ENCODE measurements around the gene HHIPL2. TPM values are rescaled to one million over a fixed set of nuclear protein-coding genes. Genes with fewer than 3 reads are reported as not detected.
"Not testable (repeated sequence)": the region's sequence is repeated elsewhere in the genome, so short reads cannot be mapped to it uniquely, and the experiment has no call there.

HHIPL2 gene
- total RNA-seq, 2 donors from 2014 or later, result 2.3 TPM; not detected in 1

DNA sequence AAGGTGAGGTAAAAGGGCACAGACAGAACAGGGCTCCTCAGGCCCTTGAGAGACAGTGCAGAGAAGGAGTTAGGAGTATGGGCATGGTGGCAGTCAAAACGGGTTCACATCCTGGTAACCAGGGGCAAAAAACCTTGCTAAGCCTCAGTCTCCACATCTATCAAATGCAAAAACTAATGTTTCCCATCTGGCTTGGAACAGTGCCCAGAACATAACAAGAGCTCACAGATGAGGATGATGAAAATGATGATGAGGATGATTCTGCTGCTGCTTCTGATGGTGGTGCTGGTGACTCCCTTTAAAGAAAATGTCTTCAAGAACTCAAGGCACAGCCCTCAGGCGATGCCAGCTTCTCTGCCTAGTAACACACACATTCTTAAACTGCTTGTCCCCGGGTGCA, 24.1 kb downstream of the HHIPL2 start:
- no peak for DNase-seq (ENCODE audit: low spot score)
- TF ChIP-seq POLR2AphosphoS5 (IDR thresholded peaks at IDR 0.05) (no peak), POLR2A (IDR thresholded peaks at IDR 0.05) (no peak)
- TF ChIP-seq, protein P1, sequence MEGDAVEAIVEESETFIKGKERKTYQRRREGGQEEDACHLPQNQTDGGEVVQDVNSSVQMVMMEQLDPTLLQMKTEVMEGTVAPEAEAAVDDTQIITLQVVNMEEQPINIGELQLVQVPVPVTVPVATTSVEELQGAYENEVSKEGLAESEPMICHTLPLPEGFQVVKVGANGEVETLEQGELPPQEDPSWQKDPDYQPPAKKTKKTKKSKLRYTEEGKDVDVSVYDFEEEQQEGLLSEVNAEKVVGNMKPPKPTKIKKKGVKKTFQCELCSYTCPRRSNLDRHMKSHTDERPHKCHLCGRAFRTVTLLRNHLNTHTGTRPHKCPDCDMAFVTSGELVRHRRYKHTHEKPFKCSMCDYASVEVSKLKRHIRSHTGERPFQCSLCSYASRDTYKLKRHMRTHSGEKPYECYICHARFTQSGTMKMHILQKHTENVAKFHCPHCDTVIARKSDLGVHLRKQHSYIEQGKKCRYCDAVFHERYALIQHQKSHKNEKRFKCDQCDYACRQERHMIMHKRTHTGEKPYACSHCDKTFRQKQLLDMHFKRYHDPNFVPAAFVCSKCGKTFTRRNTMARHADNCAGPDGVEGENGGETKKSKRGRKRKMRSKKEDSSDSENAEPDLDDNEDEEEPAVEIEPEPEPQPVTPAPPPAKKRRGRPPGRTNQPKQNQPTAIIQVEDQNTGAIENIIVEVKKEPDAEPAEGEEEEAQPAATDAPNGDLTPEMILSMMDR (IDR thresholded peaks at IDR 0.05), result no peak
- no peak overlapping the region for H3K27ac ChIP-seq
- intact Hi-C loops (cut with DNase I), result no loop called here
- no peak overlapping the region for H3K4me3 ChIP-seq
- H3K9me3 ChIP-seq, result no peaks in the 10 kb centered on the region
- H3K27me3 ChIP-seq (replicated peaks; ENCODE audit: insufficient read depth), result no peaks in the 10 kb centered on the region
- no peaks in the 10 kb centered on the region for H3K4me1 ChIP-seq (replicated peaks)
- 82% methylated on average over 3 of the region's 3 CpGs for WGBS
- H3K36me3 ChIP-seq, result no peaks in the 10 kb centered on the region

DNA sequence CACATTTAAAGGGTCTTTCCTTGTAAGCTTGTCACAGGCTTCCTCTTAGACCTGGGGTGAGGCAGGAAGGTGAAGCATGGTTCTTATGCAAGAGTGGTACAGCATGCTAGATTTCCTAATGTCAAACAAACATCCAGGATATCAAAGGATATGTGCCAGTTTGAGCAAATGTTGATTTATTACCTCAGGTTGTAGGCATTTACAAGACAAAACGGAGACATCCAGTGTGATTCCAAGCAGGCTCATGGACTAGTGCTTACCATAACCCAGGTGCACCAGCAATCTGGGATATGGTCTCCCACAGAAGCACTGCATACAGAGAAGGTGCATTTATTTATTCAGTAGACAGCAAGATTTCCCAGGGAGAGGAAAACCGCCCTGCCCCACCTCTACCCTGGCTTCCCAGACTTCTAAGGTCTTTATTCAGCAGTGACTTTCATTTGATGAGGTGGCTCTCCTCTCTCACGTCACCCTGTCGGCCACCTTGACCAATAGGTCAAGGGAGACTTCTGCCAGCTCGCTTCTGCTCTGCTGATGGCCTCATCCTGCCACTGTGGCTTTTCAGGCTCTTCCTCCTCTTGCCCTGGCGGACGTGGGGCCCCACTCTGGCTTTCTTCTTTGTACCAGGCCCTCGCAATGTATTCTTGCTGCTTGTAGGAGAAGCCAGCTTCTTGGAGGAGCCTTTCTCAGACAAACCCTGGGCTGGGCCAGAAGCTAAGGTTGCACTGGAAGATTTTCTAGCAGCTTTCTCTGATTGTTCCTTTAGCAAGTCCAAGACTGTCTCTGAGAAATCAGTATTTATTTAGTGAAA, 25.6 kb downstream of the HHIPL2 start:
- WGBS, result 81% methylated on average over 8 of the region's 8 CpGs
- no peak overlapping the region for H3K27ac ChIP-seq
- TF ChIP-seq POLR2AphosphoS5 (IDR thresholded peaks at IDR 0.05) (no peak), POLR2A (IDR thresholded peaks at IDR 0.05) (no peak)
- TF ChIP-seq, protein P1 (IDR thresholded peaks at IDR 0.05), result no peak
- intact Hi-C loops (cut with DNase I), result no loop called here
- no peaks in the 10 kb centered on the region for H3K4me1 ChIP-seq (replicated peaks)
- no peak overlapping the region for H3K4me3 ChIP-seq
- H3K9me3 ChIP-seq, result no peaks in the 10 kb centered on the region
- no peak for DNase-seq (ENCODE audit: low spot score)
- no peaks in the 10 kb centered on the region for H3K36me3 ChIP-seq
- H3K27me3 ChIP-seq (replicated peaks; ENCODE audit: insufficient read depth), result no peaks in the 10 kb centered on the region

DNA sequence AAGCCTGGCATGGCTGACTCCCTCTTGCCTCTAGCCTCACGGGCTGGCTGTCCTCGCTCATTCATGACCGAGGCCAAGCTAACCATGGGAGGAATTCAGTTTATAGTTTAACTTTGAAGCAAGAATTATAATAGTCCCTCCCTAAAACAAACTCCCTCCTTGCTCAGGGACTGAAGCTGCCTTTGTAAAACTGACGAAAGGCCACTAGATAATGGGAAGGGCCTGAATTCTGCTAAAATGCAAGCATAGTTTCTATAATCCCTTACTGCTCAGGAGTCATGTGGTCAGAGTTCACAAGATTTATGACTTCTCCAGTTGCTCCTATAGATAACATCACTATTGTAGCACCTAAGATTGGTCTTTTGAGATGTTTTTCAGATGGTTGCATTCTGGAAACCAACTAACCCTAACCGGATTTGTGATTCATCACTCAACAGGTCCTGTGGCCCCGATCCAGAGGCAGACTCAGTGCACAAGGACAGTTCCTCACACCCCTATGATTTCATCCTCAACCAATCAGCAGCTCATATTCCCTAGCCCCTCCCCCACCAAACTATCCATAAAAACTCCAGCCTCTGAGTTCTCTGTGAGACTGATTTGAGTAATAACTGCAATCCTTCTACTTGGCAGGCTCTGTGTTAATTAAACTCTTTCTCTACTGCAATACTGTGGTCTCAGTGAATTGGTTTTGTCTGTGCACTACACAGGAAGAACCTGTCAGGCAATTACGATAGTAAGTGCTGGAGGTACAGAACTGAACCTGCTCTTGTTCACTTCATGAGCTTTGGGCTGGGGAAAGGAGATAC, 26.4 kb downstream of the HHIPL2 start:
- no peak overlapping the region for H3K4me3 ChIP-seq
- H3K27ac ChIP-seq, result no peak overlapping the region
- H3K4me1 ChIP-seq (replicated peaks), result no peaks in the 10 kb centered on the region
- no peaks in the 10 kb centered on the region for H3K36me3 ChIP-seq
- 48% methylated on average over 7 of the region's 7 CpGs for WGBS
- no peak for DNase-seq (ENCODE audit: low spot score)
- no peaks in the 10 kb centered on the region for H3K9me3 ChIP-seq
- no peaks in the 10 kb centered on the region for H3K27me3 ChIP-seq (replicated peaks; ENCODE audit: insufficient read depth)
- intact Hi-C loops (cut with DNase I), result no loop called here
- TF ChIP-seq POLR2A (IDR thresholded peaks at IDR 0.05) (no peak), POLR2AphosphoS5 (IDR thresholded peaks at IDR 0.05) (no peak)
- TF ChIP-seq, protein P1 (IDR thresholded peaks at IDR 0.05), result no peak

DNA sequence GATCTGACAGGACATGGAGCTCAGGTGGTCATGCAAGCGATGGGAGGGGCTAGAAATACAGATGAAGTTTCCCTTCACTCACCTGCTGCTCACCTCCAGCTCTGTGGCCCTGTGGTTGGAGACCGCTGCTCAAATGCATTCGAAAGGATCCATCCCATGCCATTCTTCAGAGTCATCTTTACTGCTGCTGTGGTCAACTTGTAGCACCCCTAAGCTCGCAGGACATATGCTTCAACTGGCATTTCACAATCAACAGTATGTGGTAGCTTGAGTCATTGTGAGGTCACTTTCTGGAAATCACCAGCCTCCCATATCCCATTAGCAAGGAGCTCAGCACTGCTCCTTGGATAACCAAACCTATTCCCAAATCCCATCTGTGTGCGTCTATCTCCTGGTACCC, 58.4 kb downstream of the HHIPL2 start:
- H3K36me3 ChIP-seq; H3K4me3 ChIP-seq; H3K4me1 ChIP-seq (replicated peaks); H3K27ac ChIP-seq; intact Hi-C loops (cut with DNase I); H3K27me3 ChIP-seq (replicated peaks; ENCODE audit: insufficient read depth); H3K9me3 ChIP-seq; DNase-seq (ENCODE audit: low spot score): not testable (repeated sequence)
- 93% methylated on average over 5 of the region's 5 CpGs for WGBS

DNA sequence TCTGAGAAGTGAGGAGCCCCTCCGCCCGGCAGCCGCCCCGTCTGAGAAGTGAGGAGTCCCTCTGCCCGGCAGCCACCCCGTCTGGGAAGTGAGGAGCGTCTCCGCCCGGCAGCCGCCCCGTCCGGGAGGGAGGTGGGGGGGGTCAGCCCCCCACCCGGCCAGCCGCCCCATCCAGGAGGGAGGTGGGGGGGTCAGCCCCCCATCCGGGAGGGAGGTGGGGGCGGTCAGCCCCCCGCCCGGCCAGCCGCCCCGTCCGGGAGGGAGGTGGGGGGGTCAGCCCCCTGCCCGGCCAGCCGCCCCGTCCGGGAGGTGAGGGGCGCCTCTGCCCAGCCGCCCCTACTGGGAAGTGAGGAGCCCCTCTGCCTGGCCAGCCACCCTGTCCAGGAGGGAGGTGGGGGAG, 60.1 kb downstream of the HHIPL2 start:
- H3K9me3 ChIP-seq; H3K36me3 ChIP-seq; DNase-seq (ENCODE audit: low spot score); H3K27ac ChIP-seq; H3K4me1 ChIP-seq (replicated peaks); H3K27me3 ChIP-seq (replicated peaks; ENCODE audit: insufficient read depth); intact Hi-C loops (cut with DNase I); H3K4me3 ChIP-seq: not testable (repeated sequence)
- no CpG with 5 or more reads among the region's 27 CpGs for WGBS

DNA sequence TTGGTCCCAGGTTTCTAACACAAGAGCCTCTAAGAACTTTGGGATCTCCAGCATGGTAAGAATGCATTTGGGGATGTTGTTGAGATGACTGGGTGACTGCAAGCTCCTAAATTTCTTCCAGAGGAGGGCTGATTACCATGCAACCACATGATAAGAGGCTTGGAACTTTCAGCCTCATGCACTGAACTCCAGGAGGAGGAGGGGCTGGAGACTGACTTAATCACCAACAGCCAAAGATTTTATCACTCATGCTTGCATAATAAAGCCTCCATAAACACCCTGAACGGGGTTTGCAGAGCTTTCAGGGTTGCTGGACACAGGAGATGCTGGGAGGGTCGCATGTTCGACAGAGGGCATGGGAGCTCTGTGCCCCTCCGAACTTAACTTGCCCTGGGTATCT, 63.9 kb downstream of the HHIPL2 start:
- H3K4me3 ChIP-seq; H3K27ac ChIP-seq; H3K36me3 ChIP-seq; DNase-seq (ENCODE audit: low spot score); H3K9me3 ChIP-seq; H3K4me1 ChIP-seq (replicated peaks); H3K27me3 ChIP-seq (replicated peaks; ENCODE audit: insufficient read depth); intact Hi-C loops (cut with DNase I): not testable (repeated sequence)
- 35% methylated on average over 4 of the region's 4 CpGs for WGBS

DNA sequence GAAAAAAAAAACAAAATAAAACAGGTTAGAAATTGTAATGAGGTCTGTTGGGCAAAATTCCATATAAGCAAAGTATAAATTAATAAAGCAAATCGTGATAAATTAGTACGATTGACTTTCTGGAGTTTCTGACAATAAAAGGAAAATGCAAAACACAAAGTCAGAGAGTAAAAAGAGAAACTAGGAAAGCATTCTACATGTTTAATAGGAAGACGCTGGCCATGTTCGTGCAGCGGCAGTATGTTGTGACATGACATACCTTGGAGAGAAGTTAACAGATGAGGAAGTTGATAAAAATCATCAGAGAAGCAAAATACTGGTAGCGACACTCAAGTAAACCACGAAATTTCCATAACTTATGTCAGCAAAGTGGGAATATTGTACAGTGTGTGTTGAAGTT, 68.3 kb downstream of the HHIPL2 start:
- WGBS, result 43% methylated on average over 6 of the region's 7 CpGs
- H3K9me3 ChIP-seq; H3K36me3 ChIP-seq; DNase-seq (ENCODE audit: low spot score); H3K27ac ChIP-seq; H3K4me3 ChIP-seq; H3K27me3 ChIP-seq (replicated peaks; ENCODE audit: insufficient read depth); intact Hi-C loops (cut with DNase I); H3K4me1 ChIP-seq (replicated peaks): not testable (repeated sequence)

DNA sequence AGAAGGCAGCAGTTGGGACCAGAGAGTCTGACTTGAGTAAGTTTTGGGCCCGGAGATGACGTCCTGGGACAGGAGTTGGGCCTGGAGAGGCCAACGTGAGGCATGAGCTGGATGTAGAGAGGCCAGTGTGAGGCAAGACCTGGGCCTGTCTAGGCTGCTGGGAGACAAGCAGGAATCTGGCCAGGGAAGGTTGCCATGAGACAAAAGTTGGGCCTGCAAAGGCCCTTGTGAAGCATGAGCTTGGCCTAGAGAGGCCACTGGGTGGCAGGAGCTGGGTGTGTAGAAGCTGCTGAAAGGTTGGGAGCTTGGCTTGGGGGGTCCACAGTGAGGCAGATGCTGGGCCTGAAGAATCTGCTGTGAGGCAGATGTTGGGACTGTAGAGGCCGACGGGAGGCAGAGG, 71.5 kb downstream of the HHIPL2 start:
- H3K27ac ChIP-seq; H3K36me3 ChIP-seq; DNase-seq (ENCODE audit: low spot score); H3K9me3 ChIP-seq; H3K4me3 ChIP-seq; H3K4me1 ChIP-seq (replicated peaks); H3K27me3 ChIP-seq (replicated peaks; ENCODE audit: insufficient read depth); intact Hi-C loops (cut with DNase I): not testable (repeated sequence)
- WGBS, result 91% methylated on average over 5 of the region's 5 CpGs

DNA sequence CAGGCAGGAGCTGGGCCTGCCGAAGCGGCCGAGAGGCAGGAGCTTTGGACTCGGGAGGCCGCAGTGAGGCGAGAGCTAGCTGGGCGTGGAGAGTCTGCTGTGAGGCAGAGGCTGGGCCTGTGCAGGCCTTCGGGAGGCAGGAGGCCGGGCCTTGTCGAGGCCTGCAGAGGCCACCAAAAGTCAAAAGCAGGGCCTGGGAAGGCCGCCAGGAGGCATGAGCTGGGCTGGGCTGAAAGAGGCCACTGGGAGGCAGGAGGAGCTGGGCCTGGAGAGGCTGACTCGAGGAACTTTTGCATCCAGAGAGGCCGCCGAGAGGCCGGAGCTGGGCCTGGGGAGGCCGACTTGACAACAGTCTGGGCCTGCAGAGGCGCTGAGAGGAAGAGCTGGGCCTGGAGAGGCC, 74.2 kb downstream of the HHIPL2 start:
- H3K4me1 ChIP-seq (replicated peaks); H3K36me3 ChIP-seq; intact Hi-C loops (cut with DNase I); DNase-seq (ENCODE audit: low spot score); H3K4me3 ChIP-seq; H3K27me3 ChIP-seq (replicated peaks; ENCODE audit: insufficient read depth); H3K27ac ChIP-seq; H3K9me3 ChIP-seq: not testable (repeated sequence)
- 94% methylated on average over 17 of the region's 17 CpGs for WGBS
